D721Med (cell line): ENCODE data around the gene SLC16A12.

Experiments used
- DNase-seq: peaks from one replicate; pipeline ENCODE4 v3.0.0; 2011; ENCODE audit warnings: low spot score; ENCODE audit not compliant: insufficient read length
- FAIRE-seq: peaks from 2 replicates; lab custom pipeline; 2011; peaks lifted over from hg19 to GRCh38; lab: Jason Lieb, UNC
- CTCF ChIP-seq: IDR thresholded peaks from 2 replicates; pipeline ENCODE4 v1.5.1; 2012; ENCODE audit warnings: mild to moderate bottlenecking, control low read depth; ENCODE audit not compliant: insufficient read depth; ENCODE audit errors: missing control alignments

The SLC16A12 gene

GRCh38 chr10:89481662-89482061 lies 53.7 kb downstream of the SLC16A12 start:
- DNase-seq: no peak
- FAIRE-seq: no peak
- no peak for TF ChIP-seq CTCF

- no peak for TF ChIP-seq CTCF
- no peak for FAIRE-seq
- DNase-seq: no peak
These were observed 55.5 kb downstream of the SLC16A12 start for GRCh38 chr10:89479771-89480446.

GRCh38 chr10:89478739-89479654 lies 56.4 kb downstream of the SLC16A12 start:
- DNase-seq: no peak
- TF ChIP-seq CTCF: no peak
- FAIRE-seq: no peak

- no peak for FAIRE-seq
- no peak for TF ChIP-seq CTCF
- DNase-seq: no peak
These were observed 57.2 kb downstream of the SLC16A12 start for GRCh38 chr10:89478085-89478738.

- FAIRE-seq (no peak), DNase-seq (no peak)
- no peak for TF ChIP-seq CTCF
These were observed 59.2 kb downstream of the SLC16A12 start for GRCh38 chr10:89476150-89476549.

- FAIRE-seq (no peak), DNase-seq (no peak)
- TF ChIP-seq CTCF: no peak
These were observed 59.8 kb downstream of the SLC16A12 start for GRCh38 chr10:89475591-89475998.

- TF ChIP-seq CTCF: no peak
- DNase-seq (no peak), FAIRE-seq (no peak)
These were observed 60.3 kb downstream of the SLC16A12 start for GRCh38 chr10:89475125-89475524.
